HL-60 (cell line): Measurements from ENCODE around the gene SOX8.

Experiments
- CTCF ChIP-seq: IDR thresholded peaks from one replicate; pipeline ENCODE4 v1.5.1; 2011; ENCODE audit warnings: low read length, control low read depth, inconsistent platforms; ENCODE audit not compliant: insufficient read depth
- REST ChIP-seq: IDR thresholded peaks from 2 replicates; pipeline ENCODE4 v1.6.1; 2012; ENCODE audit warnings: low read depth; ENCODE audit not compliant: insufficient replicate concordance

GRCh38 chr16:952321-952720 lies 29.2 kb upstream of the SOX8 start:
- TF ChIP-seq CTCF (no peak), REST (no peak)
